Limb (tissue), 2 donors: ENCODE results near the gene STX12.

Source experiments
- DNase-seq, 2 donors: peaks; one replicate each; pipeline ENCODE4 v3.0.0-alpha.2; 2016; ENCODE audit errors: extremely low spot score in 2 of 2

The STX12 gene

DNA sequence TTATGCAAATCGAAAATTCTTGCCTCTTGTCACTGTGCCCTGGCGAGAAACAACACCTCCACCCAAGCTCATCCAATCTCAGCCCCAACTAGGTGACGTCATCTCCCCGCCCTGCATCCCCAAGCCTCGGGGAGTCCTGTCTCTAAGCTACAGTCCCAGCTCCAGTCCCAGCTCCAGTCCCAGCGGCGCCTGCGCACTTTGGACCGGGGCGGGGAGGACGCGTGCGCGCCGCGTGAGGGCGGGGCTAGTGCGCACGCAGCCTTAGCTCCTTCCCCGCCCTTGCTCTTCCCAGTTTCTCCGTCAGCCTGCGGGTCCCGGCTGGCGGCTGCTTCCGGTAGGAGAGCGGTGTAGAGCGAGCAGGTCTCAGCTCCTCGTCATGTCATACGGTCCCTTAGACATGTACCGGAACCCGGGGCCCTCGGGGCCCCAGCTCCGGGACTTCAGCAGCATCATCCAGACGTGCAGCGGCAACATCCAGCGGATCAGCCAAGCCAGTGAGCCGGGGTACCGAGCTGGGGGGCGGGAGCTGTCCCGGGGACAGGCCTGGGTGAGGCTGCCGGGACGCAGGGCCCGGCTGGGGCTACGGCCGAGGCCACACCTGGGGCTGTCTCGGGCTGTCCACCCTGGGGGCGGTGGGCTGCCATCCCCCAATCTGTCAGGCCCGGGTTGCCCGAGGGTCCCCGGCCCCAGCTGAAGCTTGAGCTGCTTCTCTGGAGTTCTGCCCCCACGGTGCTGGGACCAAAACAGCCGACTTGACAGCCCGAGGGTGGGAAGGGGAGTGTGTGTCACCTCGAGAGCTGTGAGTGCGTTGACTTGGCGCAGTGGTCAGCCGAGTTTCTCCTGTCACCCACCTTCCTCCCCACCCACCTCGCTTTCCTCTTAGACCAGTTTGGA lies at the start of gene STX12:
Gene STX12, plus strand, starts transcription at position 288 of the 894 bp plus-strand sequence. Its CDS starts 89 bp downstream, at position 377.
- DNase-seq: peak; percentile 98 to 99

DNA sequence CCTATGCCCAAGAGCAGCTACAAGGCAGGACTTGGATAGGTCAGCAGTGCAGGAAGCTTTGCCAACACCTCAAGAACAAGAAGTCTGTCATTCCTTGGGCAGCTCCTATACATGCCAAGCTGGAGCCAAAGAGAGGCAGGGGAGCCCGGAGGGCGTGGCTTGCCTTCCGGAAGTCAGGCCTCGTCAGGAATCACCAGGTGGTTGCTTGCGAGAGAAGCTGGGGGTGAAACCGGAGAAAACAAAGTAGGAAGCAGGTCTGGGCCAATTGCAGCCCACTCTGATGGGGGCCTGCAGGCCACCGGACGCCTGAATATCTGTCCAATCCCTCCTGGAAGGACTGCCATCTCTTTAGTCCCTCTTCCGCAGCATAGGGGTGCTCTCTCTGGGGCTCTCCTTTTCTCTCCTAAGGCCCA lies 48.1 kb upstream of the STX12 start:
- DNase-seq: peak; percentile 68 to 72

DNA sequence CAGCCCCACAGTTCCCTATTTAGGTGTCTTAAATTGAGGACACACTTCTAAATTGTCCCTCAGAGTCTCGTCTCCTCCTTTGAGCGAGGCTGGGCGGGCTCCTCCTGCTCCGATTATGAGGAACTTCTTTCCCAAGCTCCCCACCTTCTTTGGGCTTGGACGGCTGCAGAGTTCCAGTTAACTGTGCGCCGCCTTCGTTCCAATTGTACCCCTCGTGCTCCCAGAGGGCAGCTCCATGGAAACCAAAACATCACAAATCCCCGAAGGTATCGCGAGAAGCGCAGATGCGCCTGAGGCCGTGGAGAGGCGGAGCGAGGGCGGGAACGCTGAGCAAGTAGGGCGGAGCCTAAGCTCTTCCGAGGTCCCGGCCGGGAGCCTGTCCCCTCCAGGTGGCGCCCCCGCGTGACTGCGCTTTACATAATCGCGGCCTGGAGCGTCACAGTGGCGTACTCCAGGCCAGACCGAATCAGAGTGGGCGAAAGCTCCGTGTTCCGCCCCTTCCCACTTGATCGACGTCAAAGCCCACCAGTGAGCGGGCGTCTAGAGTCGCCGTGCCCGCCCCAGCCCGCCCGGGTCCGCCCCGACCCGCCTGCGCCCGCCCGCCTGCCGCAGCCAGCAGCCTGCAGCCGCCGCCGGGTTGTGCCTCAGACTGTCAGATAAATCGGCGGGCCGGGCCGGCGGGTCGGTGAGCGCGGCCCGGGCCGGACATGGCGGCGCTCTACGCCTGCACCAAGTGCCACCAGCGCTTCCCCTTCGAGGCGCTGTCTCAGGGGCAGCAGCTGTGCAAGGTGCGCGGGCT lies 47.4 kb upstream of the STX12 start, which contains the start of gene FAM76A:
Gene FAM76A, plus strand, starts transcription at position 588 of the 799 bp plus-strand sequence. Its CDS starts 120 bp downstream, at position 708.
- peak; percentile 100 for DNase-seq

DNA sequence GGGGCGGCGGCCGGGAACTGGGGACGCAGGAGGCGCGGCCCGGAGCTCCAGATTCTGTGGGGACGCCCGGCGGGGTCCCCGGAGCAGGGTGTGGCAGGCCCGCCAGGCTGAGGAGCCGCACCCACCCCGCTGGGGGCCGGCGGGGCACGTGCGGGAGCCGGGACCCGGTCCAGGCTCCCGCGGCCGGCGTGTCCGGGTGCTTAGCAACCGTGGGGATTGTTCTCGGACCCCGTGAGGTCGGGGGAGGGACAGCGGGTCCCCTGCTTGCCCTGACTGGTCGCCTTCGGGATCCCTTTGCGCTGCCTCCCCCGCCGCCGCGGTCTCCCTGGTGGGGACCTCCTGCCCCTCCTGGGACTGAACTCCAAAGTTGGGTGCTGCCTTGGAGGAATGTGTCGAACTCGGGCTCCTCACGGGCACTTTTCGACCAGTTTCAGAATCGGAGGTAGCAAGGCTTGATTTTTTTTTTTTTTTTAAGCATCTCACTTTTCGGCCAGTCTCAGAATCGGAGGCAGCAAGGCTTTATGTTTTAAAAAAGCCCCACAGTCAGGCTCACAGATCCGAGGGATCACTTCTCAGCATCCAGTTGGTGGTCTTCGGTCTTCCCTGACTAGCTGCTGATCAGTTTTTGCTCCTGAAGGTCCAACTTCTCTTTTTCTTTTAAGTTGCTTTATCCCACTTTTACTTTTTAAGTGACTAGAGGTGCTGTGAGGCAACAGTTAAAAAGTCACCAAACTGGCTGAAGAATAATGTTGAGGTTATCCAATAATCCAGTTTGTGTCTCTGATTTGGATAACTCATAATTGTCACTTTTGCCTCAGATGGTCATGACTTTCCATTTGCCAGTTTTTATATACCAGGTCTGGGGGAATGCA lies 46.6 kb upstream of the STX12 start:
- DNase-seq: no peak

DNA sequence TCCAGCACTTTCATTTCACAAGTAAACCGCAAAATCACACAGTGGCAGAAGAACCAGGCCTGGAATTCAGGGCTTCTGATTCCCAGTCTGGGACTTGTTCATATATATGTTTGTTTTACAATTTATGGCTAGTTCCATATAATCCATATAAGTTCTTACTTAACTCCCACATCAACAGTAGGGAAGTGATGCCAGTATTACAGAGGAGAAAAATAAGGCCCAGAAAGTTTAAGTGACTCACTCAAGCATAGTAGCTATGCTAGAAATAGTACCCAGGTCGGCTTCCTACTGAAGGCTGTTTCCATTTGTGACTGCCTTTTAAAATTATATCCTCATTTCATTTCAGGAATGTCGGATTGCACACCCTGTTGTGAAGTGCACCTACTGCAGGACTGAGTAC lies 45.9 kb upstream of the STX12 start:
- DNase-seq: no peak

DNA sequence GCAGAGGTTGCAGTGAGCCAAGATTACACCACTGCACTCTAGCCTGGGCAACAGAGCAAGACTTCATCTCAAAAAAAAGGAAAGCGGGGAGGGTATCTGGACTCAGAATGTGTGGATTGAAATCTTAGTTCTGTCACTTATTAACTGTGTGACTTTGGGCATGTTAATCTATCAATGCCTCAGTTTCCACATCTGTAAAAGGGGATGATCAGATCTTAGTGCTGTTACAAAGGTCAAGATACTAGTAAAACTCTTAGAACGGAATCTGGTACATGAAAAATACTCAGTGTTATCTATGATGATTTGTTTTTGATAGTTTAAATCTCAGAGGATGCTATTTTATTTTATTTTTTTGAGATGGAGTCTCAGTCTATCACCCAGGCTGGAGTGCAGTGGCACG lies 36.8 kb upstream of the STX12 start:
- DNase-seq: no peak

DNA sequence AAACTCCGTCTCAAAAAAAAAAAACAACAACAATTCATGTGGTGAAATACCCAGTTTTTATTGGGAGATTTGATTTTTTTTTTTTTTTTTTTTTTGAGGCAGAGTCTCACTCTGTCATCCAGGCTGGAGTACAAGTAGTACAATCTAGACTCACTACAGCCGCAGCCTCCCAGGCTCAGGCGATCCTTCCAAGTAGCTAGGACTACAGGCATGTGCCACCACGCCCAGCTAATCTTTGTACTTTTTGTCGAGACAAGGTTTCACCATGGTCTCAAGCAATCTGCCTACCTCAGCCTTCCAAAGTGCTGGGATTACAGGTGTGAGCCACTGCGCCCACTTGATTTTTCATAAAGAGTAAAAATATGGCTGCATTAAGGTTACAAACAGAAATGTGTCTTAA lies 31.9 kb upstream of the STX12 start:
- DNase-seq: no peak

DNA sequence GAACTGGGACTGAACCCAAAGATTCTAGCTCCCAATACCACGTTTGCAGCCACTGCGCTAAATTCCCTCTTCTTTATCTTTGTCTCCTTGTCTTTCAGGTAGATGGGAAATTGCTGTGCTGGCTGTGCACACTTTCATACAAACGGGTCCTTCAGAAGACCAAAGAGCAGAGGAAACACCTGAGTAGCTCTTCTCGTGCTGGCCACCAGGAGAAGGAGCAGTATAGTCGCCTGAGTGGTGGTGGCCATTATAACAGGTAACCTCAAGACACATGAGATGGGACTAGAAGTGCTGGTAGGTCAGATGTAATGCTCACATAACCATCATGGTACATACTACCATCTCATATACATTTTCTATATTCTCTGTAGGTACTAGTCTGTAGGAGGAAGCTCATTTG lies 28.5 kb upstream of the STX12 start:
- no peak for DNase-seq

DNA sequence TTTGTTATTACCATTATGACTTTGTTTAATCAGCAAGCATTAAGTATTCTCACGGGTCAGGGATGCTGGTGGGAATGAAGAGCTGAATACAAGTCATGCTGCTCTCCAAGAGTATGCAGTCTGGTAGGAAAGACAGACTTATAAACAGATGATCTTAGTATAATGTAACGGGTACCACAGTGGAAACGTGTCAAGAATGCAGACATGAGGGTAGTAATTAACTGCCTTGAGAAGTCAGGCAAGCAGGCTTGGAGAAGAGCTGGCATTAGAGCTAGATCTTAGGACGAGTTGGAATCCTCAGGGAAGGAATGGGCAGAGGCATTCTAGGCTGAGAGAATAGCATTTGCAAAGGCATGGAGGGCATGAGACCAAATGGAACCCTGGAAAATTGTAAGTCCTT lies 27.6 kb upstream of the STX12 start:
- DNase-seq: no peak

DNA sequence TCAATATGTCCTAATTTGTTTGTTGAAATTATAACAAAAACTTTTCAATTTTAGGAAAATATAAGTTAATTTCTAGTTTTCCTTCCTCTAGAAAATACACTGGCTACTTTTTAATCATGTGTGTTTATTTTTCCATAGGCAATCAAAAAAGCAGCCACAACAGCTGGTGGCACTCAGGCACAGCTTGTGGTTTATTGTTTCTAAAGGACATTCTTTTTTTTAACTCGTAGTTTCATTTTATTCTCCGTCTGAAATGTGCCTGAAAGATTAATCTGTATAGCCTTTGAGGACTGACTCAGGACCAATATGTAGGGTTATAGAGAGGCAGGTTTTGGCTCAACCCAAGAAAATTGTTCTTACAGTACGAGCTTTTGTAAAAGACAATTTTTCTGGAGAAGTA lies 20.7 kb upstream of the STX12 start:
- DNase-seq: no peak

DNA sequence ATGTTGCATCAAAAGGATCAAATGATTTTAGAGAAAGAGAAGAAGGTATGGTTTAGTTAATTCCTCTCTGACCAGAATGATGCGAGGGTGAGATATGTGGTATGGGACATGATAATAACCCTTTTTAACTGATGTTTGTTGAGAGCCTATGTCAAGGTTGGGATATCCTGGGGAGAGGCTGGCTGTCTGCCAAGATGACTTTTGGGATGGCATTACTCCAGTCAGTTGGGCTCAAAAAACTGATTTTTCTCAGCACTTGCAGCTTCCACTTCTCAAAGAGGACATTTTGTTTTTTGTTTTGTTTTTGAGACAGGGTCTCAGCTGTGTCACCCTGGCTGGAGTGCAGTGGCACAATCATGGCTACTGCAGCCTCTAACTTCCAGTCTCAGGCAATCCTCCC lies 17.7 kb upstream of the STX12 start:
- no peak for DNase-seq

DNA sequence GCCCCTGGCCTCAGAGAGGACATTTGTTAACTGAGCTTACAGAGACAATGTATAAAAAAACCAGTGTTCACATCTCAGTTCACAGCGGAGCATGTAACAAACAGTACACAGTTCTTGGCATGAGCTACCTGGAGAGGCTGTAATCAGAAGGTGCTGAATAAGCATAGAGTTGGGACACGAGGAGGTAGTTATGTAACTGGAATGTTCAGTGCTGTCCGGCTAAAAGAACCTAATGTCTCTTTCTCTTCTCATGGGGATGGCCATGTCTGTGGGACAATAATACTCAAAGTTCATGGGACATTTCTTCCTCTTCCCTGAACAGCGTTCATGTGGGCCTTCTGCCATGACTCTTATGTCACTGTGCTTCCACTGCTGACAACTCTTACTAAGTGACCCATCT lies 17.2 kb upstream of the STX12 start:
- DNase-seq: no peak

DNA sequence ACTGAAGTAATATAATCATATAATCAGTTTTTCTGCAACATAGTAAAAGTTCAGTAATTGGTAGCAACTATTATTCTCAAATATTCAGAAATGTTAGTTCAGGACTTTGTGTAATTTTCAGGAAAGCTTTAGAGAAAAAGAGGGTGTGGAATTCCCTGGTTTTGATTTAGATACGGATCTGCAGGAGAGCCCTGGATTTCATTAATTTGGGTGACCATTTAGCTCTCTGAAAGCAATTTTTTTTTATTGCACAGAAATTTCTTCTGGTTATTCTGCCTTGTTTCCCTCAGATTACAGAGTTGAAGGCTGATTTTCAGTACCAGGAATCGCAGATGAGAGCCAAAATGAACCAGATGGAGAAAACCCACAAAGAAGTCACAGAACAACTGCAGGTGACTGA lies 13.8 kb upstream of the STX12 start:
- DNase-seq: no peak

DNA sequence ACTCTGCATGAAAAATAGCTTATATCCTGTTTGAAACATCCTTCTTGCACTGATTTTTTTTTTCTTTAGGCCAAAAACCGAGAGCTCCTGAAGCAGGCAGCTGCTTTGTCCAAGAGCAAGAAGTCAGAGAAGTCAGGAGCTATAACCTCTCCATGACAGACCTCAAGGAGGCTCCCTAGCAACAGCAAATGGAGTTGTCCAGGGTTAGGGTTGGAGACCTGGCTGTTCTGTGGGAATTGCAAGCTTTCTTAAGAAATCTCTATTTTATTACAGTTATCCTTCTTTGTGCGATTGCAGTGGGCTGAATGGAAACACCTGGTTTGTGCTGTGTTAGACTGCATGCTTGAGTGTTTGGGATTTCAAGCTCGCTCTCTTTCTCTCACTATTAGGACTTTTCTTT lies 12.6 kb upstream of the STX12 start:
- DNase-seq: no peak

DNA sequence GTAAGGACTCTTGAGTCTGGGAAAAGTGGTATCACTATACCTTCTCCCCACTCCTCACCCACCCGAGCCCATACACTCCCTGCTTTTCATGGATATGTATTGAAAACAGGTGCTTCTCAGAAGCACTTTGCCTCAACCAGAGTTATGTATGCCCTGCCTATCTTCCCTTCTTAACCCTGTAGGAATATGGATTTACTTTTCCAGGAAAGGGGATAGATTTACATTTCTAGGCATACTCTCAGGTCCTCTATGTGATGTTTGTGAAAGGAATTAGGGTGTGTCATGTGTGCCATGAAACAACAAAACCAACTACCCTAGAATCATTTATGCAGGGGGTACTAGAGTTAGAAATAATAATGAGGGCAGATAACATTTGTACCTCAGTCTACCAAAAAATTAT lies 11.0 kb upstream of the STX12 start:
- no peak for DNase-seq

DNA sequence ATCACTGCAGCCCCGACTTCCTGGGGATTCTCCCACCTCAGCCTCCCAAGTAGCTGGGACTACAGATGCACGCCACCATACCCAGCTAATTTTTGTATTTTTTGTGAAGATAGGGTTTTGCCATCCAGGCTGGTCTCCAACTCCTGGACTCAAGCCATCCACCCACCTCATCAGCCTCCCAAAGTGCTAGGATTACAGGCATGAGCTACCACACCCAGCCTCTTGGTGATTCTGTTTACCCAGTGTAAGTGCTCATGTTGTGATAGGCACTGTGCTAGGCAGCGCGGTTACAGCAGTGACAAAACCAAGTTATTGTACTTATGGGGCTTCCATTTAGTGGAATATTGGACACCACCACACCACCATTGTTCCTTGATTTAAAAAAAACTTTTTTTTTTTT lies 9.7 kb upstream of the STX12 start:
- no peak for DNase-seq

DNA sequence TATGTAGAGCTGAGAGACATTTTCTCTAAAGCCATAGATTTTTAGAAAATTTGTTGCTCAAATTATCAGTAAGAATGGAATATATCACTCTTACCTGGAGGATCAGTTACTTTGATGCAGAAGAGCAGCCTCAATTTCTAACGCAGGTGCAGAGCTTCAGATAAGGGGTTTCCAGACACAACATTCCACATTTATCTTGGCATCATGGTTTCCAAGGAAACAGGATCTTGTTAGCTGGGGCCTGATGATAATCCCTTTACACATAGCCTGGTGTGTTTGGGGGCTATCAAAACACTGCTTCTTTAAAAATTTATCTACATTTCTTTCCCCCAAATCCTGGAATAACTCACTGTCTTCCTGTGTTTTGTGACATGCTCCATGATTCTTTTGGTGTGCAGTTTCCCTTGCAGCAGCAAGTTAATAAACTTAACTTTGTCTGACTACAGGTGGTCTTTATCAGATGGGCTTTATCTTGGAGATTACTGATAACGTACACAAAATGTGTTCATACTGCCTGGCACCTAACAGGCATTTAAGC lies 2.7 kb upstream of the STX12 start:
- DNase-seq: no peak

DNA sequence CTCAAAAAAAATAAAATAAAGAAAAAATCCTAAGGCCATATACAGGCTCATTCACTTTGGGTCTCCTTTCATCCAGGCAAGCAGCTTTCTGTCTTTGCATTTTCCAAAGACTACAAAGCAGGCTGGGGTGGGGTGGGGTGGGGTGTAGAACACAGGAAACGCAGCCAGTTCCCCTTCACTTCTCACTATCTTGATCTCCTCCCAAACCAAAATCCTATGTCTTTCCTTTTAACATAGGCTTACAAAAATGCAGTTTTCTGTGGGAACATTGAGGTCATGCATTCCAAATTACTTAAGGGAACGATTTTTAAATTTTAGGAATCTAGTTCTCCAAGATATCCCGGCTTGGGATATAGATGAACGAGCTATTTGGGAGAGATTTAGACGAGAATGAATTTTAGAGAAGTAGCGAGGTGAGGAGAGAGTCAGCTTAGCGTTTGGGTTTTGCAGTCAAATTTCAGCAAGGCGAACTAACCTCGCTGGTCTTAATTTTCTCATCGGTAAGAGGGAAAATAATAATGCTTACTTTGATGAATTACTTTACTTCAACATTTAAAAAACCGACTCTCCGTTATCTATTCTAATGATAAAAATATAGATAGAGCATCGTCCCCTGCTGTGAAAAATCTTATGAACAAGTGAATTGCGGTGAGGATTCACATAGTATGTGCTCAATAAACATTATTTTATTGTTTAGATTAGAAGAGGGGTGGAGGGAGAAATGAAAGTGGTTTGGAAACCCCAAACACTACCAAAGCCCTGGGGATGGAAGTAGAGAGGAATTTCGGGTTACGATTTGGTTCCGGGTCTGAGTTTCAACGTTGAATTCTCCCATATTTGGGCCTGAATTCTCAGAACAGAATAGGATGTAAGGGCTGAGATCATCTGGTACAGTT lies 735 bp upstream of the STX12 start:
- DNase-seq: peak; percentile 39 to 41

DNA sequence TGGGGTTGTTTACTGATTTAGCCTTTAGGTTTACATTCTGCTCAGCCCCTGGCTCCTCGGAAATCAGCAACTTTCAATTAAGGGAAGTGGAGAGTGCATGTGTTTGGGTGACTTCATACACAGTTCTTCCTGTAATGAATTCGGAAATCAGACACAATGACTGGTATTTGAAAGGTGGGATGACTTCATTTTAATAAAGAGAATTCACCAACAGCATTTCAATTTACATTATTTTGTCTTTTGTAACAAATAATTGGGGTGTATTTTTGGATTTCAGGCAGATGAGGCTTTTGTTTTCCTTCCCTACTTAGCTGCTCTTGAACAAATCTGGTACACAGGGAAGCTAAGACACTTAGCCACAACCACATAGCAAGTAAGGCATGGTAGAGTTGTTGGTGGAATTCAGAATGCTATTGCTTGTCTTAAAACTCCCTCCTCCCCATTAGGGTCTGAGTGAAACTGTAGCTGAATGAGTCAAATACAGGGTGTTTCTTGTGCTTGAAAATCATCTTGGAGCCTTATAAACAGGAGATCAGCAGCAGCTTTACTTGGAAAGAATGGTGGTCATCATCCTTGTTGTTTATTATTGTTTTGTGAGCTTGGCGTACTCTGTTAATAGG lies 917 bp downstream of the STX12 start:
- DNase-seq: no peak

DNA sequence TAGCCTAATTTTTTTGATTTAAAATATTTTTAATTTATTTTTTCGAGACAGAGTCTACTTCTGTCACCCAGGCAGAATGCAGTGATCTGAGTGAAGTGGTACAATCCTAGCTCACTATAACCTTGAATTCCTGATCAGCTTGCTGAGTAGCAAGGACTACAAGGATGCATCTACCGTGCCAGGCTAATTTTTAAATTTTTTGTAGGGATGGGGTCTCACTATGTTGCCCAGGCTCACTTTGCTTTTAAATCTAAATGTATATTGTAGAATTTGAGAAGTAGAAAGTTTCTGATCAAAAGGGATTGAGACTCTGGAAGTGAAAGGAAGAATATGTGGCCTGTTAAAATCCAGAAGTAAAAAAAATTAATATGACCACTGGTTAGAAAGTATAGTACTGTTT lies 1.6 kb downstream of the STX12 start:
- DNase-seq: no peak
